LNCaP clone FGC (cell line): ENCODE measurements around the gene TMSB10.

Source experiments
- DNase-seq: peaks from one replicate; pipeline ENCODE4 v3.0.0-alpha.2; 2011; ENCODE audit warnings: low read depth
- H3K4me3 ChIP-seq: 2 replicates; pipeline ENCODE4 v1.5.1; 2011; ENCODE audit warnings: mild to moderate bottlenecking, low read depth, low read length, control low read depth
- TF ChIP-seq, protein P1 (sequence below): IDR thresholded peaks from 2 replicates; pipeline ENCODE4 v1.5.1; 2012; ENCODE audit warnings: mild to moderate bottlenecking; ENCODE audit not compliant: control insufficient read depth, insufficient read depth; ENCODE audit errors: extremely low read depth

The TMSB10 gene

DNA sequence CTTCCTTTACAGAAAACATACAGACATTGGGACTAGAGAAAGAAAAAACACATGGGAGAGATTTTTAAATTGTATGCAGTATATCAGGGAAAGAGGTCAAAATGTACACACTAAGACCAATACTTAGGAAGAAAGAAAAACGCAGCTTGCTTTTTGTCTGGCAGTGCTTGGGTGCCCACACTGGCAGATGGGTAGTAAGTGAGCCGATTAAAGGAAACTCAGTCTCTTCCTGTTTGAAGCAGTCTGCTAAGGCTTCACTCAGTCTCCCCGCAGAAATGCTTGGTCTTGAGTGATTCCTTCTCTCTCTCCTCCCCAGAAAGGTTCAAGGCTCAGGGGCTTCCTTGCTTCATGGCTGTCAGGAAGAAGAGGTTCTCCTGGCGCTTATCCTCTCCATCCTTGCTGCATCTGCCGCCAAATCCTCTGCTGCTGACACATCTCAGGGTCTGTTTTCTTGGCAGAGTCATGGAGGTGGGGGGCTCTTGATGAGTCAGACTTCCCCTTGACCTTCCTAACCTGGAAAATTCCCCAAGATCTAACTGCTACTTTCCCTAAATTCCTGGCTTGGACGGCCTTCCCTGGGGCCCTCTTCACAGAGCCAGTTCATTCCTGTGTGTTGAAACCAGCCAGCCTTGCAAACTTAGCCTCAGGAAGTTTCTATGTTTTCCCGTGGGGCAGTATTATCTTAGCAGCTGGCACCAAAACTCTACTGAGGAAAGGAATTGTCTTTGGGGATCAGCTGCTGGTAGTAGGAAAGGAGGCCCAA lies 10.5 kb upstream of the TMSB10 start:
- no peak for DNase-seq
- no peak overlapping the region for H3K4me3 ChIP-seq
- TF ChIP-seq, protein P1, sequence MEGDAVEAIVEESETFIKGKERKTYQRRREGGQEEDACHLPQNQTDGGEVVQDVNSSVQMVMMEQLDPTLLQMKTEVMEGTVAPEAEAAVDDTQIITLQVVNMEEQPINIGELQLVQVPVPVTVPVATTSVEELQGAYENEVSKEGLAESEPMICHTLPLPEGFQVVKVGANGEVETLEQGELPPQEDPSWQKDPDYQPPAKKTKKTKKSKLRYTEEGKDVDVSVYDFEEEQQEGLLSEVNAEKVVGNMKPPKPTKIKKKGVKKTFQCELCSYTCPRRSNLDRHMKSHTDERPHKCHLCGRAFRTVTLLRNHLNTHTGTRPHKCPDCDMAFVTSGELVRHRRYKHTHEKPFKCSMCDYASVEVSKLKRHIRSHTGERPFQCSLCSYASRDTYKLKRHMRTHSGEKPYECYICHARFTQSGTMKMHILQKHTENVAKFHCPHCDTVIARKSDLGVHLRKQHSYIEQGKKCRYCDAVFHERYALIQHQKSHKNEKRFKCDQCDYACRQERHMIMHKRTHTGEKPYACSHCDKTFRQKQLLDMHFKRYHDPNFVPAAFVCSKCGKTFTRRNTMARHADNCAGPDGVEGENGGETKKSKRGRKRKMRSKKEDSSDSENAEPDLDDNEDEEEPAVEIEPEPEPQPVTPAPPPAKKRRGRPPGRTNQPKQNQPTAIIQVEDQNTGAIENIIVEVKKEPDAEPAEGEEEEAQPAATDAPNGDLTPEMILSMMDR: no peak

DNA sequence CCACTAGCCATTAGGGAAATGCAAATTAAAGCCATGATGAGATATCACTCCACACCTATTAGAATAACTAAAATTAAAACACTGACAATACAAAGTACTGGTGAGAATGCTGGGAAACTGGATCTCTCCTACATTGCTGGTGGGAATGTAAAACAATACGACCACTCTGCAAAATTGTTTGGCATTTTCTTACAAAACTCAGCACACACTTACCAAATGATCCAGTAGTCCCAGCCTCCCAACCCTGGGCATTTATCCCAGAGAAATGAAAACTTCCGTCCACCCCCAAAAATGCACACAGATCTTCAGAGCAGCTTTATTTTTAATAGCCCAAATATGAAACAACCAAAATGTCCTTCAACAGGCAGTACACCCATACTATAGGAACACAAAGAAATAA lies 8.9 kb upstream of the TMSB10 start:
- DNase-seq: no peak
- TF ChIP-seq, protein P1: no peak
- H3K4me3 ChIP-seq: no peak overlapping the region

DNA sequence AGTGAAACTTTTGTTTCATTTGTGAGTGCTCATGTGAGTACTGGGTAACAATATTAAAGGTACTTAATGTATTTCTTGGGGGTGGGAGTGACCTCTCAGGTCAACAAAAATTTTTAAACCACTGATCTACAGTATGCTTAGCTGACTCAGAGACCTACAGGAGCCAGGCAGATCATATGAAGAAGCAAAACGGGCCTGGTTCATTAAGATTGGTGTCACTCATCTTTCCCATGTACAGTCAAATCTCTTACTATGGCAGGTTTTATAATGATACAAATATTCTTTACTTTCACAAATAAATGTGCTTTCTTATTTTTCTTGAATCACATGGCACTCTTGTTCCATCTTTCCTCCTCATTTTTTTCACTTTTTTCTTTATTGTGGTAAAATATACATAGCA lies 7.7 kb upstream of the TMSB10 start:
- no peak for DNase-seq
- no peak overlapping the region for H3K4me3 ChIP-seq
- TF ChIP-seq, protein P1: no peak

DNA sequence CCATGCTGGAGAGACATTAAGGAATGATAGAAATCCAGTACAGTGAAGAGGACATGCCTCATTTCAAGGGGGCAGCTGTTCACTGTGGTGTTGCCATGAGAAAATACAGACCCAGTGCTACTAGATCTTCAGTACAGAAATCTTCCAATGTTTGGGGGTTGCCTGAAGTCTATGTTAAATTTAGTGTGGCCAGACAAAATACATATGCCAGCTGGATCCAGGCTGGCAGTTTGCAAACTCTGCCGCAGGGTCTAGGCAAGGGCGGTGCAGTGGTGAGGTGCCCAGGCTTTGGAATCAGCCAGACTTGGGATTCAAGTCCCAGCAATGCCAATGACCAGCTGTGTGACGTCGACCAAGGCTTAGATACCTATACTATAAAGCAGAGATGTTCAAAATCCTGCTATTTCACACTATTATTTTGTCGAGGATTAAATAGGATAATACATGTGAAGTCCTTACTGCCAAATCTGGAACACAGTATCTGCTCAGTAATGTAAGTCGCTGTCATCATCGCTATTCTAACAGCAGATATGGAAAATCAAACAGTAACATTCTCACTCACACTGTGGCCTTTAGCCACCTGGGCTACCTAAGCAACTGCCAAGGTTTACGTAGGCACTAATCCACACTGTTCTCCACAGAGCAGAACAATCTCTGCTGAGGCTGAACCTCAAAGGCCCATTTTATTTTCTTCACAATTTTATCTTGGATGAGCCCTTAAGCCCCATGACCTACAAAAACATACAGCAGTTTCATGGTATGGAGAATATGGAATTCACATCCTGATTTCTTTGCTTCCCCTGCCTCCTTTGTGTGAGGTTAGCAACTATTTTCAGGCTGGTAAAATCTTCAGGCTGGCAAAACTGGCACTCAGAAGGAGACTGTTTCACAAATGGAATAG lies 5.9 kb upstream of the TMSB10 start:
- DNase-seq: no peak
- TF ChIP-seq, protein P1: no peak
- H3K4me3 ChIP-seq: no peak overlapping the region

DNA sequence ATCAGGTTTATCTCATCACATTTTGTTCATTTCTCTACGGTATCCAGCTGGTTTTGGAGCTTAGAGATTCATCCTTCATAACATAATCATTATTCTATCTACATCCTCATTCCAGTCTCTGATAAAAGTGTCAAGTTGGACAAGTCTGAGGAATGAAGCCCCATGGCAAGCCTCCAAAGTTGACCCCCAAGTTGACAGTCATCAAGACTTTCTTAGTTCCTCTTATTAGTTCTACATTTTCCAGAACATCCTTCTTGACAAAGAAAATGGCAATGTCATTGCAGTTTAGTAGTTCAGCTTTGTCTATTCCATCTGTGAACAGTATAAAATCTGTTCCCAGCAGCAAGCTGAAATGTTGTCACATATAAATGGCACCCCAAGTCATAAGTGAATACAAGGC lies 4.5 kb upstream of the TMSB10 start:
- no peak overlapping the region for H3K4me3 ChIP-seq
- TF ChIP-seq, protein P1: no peak
- no peak for DNase-seq

DNA sequence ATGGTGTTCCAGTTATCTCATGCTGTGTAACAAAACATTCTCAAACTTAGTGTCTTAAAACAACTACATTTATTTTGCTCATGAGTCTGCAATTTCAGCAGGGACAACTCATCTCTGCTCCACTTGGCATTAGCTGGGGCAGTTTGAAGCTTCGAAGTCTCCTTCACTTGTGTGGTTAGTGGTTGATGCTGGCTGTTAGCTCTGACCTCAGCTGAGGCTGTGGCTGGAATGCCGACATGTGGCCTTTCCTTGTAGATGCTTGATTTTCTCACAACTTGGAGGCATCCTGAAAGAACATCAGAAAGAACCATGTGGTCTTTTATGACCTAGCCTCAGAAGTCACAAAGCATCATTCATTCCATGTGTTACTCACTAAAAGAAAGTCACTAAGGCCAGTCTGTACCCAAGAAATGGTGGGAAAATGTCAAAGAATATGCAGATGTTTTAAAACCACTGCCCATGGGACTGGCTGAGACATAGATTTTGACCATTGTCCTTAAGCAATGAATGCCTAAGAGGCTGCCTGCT lies 3.8 kb upstream of the TMSB10 start:
- no peak overlapping the region for H3K4me3 ChIP-seq
- TF ChIP-seq, protein P1: no peak
- DNase-seq: no peak
